HepG2 (cell line): ENCODE measurements around the gene IL17RC.

ENCODE experiments used
- ARID5B ChIP-seq: IDR thresholded peaks from 2 replicates; pipeline ENCODE4 v1.4.0; 2020; ENCODE audit warnings: mild to moderate bottlenecking, missing genetic modification reagents
- BCLAF1 ChIP-seq: fragments of 450-650 bp; IDR thresholded peaks from 2 replicates; pipeline ENCODE4 v1.6.1; 2017; ENCODE audit warnings: mild to moderate bottlenecking
- CTCF ChIP-seq: sonication (generic); formaldehyde crosslinking; IDR thresholded peaks from 2 replicates; pipeline ENCODE4 v1.5.0; 2020; ENCODE audit warnings: mild to moderate bottlenecking, missing genetic modification reagents, moderate library complexity
- E2F5 ChIP-seq: sonication (generic); formaldehyde crosslinking; conservative IDR thresholded peaks from 2 replicates; pipeline ENCODE4 v1.4.0; 2020; ENCODE audit warnings: missing genetic modification reagents
- ESRRA ChIP-seq: sonication (generic); formaldehyde crosslinking; IDR thresholded peaks from 2 replicates; pipeline ENCODE4 v1.5.1; 2020; ENCODE audit warnings: mild to moderate bottlenecking, low read depth, missing genetic modification reagents
- HDAC6 ChIP-seq: fragments of 200-600 bp; sonication (generic); IDR thresholded peaks from 2 replicates; pipeline ENCODE4 v1.7.0; 2017; ENCODE audit warnings: mild to moderate bottlenecking, antibody characterized with exemption, low read length, low read depth
- TGIF2 ChIP-seq: IDR thresholded peaks from 2 replicates; pipeline ENCODE4 v1.6.1; 2016; ENCODE audit warnings: control low read depth, missing compliant biosample characterization
- ZNF10 ChIP-seq: sonication (generic); formaldehyde crosslinking; IDR thresholded peaks from 2 replicates; pipeline ENCODE4 v1.4.0; 2020; ENCODE audit warnings: mild to moderate bottlenecking, low read depth, missing genetic modification reagents, borderline replicate concordance
- ZNF512 ChIP-seq: sonication (generic); formaldehyde crosslinking; IDR thresholded peaks from 2 replicates; pipeline ENCODE4 v1.4.0; 2020; ENCODE audit warnings: mild to moderate bottlenecking, missing genetic modification reagents

- no peak for TF ChIP-seq E2F5 (CRISPR knock-in tag)
- no peak for TF ChIP-seq ZNF512 (CRISPR knock-in tag)
- no peak for TF ChIP-seq ESRRA (CRISPR knock-in tag)
- no peak for TF ChIP-seq ZNF10 (CRISPR knock-in tag)
- no peak for TF ChIP-seq HDAC6
- no peak for TF ChIP-seq BCLAF1
- TF ChIP-seq CTCF (CRISPR knock-in tag): no peak
- peak; percentile 78; the same call in 1 of the 2 replicates for TF ChIP-seq TGIF2 (CRISPR knock-in tag)
- peak; percentile 72 for TF ChIP-seq ARID5B (CRISPR knock-in tag)
Observed at GRCh38 chr3:9976721-9977709, 60.1 kb downstream of the IL17RC start.
